ENCODE data around the gene LHX4.

LHX4 gene

GRCh38 chr1:180251526-180252305 lies 21.7 kb downstream of the LHX4 start:
- TF ChIP-seq, protein P1, sequence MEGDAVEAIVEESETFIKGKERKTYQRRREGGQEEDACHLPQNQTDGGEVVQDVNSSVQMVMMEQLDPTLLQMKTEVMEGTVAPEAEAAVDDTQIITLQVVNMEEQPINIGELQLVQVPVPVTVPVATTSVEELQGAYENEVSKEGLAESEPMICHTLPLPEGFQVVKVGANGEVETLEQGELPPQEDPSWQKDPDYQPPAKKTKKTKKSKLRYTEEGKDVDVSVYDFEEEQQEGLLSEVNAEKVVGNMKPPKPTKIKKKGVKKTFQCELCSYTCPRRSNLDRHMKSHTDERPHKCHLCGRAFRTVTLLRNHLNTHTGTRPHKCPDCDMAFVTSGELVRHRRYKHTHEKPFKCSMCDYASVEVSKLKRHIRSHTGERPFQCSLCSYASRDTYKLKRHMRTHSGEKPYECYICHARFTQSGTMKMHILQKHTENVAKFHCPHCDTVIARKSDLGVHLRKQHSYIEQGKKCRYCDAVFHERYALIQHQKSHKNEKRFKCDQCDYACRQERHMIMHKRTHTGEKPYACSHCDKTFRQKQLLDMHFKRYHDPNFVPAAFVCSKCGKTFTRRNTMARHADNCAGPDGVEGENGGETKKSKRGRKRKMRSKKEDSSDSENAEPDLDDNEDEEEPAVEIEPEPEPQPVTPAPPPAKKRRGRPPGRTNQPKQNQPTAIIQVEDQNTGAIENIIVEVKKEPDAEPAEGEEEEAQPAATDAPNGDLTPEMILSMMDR (IDR thresholded peaks at IDR 0.05; ENCODE audit: extremely low read depth, missing control alignments): no peak
- no peak for DNase-seq (ENCODE audit: low spot score)

GRCh38 chr1:180252638-180253536 lies 22.8 kb downstream of the LHX4 start:
- peak; percentile 86 for DNase-seq (ENCODE audit: low spot score)
- TF ChIP-seq, protein P1 (IDR thresholded peaks at IDR 0.05; ENCODE audit: extremely low read depth, missing control alignments): peak; percentile 87

- TF ChIP-seq, protein P1 (IDR thresholded peaks at IDR 0.05; ENCODE audit: extremely low read depth, missing control alignments): no peak
- DNase-seq (ENCODE audit: low spot score): no peak
Observed at GRCh38 chr1:180253585-180254495, 23.8 kb downstream of the LHX4 start.

DNA sequence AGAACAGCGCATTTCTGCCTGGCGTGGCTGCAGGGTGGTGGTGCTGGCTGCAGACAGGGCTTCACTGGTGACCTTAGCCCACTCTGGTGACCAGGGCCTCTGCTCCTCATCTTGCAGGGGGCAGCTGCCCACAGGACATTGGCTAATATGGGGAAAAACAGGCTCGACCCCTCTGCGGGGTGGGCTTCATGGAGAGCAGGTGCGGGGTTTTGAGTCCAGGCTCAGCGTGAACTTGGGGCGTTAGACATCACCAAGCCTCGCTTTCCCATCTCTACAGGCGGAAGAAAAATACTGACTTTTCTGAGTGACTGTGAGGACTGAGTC lies 24.4 kb downstream of the LHX4 start:
- no peak for DNase-seq (ENCODE audit: low spot score)
- TF ChIP-seq, protein P1 (IDR thresholded peaks at IDR 0.05; ENCODE audit: extremely low read depth, missing control alignments): no peak

GRCh38 chr1:180254854-180255253 lies 24.8 kb downstream of the LHX4 start:
- TF ChIP-seq, protein P1 (IDR thresholded peaks at IDR 0.05; ENCODE audit: extremely low read depth, missing control alignments): no peak
- DNase-seq (ENCODE audit: low spot score): no peak

DNA sequence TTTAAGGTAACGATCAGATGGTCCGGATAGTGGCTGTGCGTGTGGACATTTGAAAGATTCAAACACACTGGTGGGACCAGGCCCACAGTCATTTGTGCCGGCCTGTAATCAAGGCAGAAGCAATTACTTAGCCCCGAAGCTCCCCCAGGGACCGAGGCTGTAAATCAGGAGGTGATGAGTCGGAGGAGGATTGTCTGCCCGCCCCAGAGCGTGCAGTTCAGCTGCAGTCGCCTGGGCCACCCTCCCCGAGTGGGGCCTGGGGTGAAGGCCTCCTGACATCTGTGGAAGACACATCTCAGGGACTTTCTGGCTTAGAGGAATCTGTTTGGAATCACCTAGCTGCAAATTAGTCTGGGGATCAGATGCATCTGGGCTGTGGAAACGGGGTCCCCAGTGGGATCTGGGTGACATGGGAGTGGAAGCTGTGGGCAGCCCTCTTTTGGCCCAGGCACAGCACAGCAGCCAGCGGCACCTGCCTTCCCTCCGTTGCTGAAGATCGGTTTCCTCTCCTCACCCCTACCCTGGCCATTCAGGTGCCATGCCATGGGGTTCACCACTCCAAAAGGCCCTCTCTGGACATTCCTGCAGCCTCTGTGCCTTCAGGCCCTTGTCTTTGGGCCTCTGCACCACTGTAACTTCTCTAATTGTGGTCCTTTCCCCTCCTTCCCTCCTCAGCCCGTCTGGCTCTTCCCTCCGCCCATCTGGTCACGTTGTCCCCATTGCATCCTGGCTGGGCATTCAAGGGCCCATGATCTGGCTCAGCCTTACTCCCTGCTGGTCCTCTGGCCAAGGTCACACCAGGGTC lies 25.7 kb downstream of the LHX4 start:
- TF ChIP-seq, protein P1 (IDR thresholded peaks at IDR 0.05; ENCODE audit: extremely low read depth, missing control alignments): no peak
- DNase-seq (ENCODE audit: low spot score): no peak
